8988T (cell line): Measurements from ENCODE around the gene SAMD8.
"Not testable (repeated sequence)": the region's sequence is repeated elsewhere in the genome, so short reads cannot be mapped to it uniquely, and the experiment has no call there.

ENCODE experiments used
- DNase-seq: peaks from one replicate; pipeline ENCODE4 v3.0.0; 2011

The SAMD8 gene

GRCh38 chr10:75197066-75197465, 85.6 kb downstream of the SAMD8 start:
- DNase-seq: no peak

GRCh38 chr10:75197906-75198305, 86.5 kb downstream of the SAMD8 start:
- DNase-seq: no peak

- DNase-seq: not testable (repeated sequence)
These were observed 88.5 kb downstream of the SAMD8 start for GRCh38 chr10:75199949-75200348.

DNA sequence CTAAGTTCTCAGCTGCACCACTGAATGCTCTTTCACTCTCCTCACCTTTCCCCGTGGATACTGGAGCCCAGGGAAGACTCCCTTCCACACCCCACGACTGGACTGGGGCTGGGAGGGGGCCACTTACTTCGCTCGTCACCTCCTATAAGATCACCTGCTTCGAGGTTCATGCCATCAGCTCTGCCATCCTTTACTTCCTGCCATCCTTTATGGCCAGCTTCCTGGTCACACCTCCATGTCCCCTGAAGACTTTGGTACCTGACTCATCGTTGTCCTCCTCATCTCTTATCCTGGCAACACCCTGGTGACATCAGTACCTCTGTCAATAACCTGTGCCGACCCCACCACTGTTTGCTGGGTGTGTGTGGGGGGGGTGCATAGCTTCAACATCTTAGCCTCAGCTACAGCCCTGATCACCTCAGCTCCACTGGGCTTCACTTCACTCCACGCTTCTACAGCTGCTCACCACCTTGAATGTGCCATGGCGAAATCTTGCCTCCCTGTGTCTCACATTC, 90.4 kb downstream of the SAMD8 start:
- DNase-seq: no peak

- DNase-seq: no peak
These were observed 91.0 kb downstream of the SAMD8 start for GRCh38 chr10:75202321-75203045.

DNA sequence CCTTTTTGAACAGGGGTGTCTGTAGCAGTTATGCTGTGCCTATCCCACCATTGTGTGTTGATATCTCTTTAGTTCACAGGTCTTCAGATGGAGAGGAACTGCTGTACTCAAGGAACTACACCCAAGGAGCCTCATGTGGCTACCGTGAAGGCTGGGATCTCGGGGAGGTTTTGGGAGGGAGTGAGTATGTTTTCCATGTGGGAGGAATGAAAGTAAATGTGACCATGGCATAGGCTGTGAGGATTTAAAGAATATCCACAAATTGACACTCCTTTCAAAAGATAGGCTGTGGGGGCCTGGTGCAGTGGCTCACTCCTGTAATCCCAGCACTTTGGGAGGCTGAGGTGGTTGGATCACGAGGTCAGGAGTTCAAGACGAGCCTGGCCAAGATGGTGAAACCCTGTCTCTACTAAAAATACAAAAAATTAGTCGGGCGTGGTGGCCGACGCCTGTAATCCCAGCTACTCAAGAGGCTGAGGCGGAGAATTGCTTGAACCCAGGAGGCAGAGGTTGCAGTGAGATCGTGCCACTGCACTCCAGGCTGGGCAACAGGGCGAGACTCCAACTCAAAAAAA, 91.7 kb downstream of the SAMD8 start:
- DNase-seq: not testable (repeated sequence)

DNA sequence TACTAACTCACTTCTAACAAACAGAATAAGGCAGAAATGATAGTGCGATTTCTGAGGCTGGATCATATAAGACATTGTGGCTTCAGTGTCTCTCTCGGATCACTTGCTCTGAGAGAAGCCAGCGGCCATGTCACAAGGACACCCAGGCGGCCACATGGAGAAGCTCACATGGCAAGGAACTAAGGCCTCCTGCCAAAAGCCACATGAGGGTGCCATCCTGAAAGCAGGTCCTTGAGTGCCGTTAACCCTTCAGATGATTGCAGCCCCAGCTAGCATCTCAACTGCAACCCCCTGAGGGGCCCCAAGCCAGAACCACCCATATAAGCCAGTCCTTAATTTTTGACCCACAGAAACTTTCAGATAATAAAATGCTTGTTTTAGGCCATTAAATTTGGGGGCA, 92.3 kb downstream of the SAMD8 start:
- no peak for DNase-seq

DNA sequence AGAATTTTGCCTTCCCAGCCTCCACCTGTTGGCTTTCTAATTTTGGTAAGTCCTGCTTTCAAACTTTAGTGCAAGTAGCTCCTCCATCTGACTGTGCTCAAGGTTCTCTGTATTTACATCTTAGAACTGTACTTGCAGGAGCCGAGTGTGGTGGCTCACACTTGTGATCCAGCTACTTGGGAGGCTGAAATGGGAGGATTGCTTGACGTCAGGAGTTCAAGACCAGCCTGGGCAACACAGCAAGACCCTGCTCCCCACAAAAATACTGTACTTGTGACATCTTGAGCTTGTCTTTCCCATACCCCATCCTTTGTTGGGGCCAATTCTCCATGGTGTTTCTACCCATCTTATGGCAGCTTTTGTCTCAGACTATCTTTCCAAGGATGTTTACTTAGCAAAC, 94.5 kb downstream of the SAMD8 start:
- no peak for DNase-seq

DNA sequence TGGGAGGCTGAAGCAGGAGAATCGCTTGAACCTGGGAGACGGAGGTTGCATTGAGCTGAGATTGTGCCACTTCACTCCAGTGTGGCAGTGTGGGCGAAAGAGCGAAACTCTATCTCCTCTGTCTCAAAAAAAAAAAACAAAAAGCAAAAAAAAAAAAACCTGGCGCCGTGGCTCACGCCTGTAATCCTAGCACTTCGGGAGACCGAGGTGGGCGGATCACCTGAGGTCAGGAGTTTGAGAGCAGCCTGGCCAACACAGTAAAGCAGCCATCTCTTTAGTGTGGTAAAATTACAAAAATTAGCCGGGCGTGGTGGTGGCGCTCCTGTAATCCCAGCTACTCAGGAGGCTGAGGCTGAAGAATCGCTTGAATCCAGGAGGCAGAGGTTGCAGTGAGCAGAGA, 95.2 kb downstream of the SAMD8 start:
- not testable (repeated sequence) for DNase-seq

DNA sequence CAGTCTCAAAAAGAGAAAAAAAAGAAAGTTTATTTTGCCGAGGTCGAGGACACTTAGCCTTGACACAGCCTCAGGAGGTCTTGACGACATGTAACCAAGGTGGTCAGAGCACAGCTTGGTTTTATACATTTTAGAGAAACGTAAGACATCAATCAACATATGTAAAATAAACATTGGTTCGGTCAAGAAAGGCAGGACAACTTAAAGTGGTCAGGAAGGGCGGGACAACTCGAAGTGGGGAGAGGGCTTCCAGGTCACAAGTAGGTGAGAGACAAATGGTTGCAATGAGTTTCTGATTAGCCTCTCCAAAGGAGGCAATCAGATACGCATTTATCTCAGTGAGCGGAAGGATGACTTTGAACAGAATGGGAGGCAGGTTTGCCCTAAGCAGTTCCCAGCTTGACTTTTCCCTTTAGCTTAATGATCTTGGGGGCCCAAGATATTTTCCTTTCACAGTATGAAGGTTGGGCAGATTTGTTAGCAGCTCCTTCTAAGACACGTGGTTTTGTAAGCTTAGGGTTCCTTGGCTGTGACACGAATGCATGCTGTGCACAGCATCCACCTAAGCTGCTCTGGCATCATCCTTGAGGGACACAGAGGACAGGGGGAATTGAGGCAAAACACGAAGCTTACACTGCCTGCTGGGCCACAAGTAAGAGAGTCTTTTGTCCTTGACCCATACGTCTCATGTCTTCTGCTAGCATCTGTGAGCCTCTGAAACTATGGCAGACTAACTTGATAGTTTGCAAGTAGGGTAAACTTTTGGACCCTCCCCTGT, 95.8 kb downstream of the SAMD8 start:
- no peak for DNase-seq

GRCh38 chr10:75207857-75208144, 96.3 kb downstream of the SAMD8 start:
- DNase-seq: no peak

- no peak for DNase-seq
These were observed 96.7 kb downstream of the SAMD8 start for GRCh38 chr10:75208181-75208580.

GRCh38 chr10:75209086-75209920, 97.8 kb downstream of the SAMD8 start:
- DNase-seq: no peak

DNA sequence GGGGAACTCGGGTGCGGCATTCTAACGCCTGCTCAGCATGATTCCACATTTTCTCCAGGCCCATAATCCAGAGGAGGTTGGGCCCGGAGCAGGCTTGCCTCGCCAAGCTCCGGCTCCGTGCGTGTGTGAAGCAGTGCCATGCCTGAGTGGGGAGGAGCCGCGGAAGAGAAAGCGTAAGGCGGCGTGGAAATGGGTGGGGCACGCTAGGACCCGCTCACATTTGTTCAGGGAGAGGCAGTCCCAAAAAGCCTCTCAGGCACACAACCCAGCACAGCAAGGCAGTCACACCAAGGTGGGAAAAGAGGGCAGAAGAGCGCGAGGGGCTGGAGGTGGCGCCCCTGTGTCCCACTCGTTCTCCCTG, 98.4 kb downstream of the SAMD8 start:
- DNase-seq: no peak

- DNase-seq: peak; percentile 77
These were observed 99.0 kb downstream of the SAMD8 start, which contains the start of gene VDAC2 for GRCh38 chr10:75210282-75211006. TSS of gene VDAC2 (plus strand) at chr10:75210796. CDS start at chr10:75211159, 363 bp downstream.

DNA sequence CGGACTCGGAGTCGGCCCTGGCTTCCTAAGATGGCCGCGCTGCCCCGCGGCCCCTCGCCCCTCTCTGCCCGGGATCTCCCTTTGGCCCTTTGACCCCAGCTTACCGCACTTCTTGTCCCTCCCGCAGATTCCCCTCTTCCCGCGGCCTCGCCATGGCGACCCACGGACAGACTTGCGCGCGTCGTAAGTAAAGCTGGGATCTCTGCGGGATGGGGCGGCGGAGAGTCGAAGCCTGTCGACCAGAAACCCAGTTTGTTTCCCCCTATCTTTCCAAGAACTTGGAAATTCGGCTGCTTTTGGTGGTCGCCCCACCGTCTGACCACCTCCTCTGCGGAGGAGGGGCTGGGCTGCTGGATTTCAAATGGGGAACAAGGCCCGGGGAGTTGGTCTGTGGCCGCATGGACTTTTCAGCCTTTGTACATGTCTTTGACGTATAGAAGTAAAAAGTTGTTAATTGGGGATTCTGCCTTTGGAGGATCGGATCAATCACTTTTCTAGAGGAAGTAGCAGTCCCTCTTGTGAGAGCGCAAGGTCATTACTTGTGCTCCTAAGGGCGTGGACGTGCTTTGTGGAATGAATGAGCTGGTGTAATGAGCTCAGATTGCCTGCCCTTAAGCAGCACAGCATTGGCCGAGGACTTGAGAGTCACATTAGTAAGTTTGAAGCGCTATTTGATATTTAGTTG, 99.7 kb downstream of the SAMD8 start:
- DNase-seq: peak; percentile 37

GRCh38 chr10:75212343-75212742, 100.9 kb downstream of the SAMD8 start:
- no peak for DNase-seq

- DNase-seq: no peak
These were observed 108.8 kb downstream of the SAMD8 start for GRCh38 chr10:75220274-75220673.

GRCh38 chr10:75221492-75221891, 110.0 kb downstream of the SAMD8 start:
- not testable (repeated sequence) for DNase-seq

DNA sequence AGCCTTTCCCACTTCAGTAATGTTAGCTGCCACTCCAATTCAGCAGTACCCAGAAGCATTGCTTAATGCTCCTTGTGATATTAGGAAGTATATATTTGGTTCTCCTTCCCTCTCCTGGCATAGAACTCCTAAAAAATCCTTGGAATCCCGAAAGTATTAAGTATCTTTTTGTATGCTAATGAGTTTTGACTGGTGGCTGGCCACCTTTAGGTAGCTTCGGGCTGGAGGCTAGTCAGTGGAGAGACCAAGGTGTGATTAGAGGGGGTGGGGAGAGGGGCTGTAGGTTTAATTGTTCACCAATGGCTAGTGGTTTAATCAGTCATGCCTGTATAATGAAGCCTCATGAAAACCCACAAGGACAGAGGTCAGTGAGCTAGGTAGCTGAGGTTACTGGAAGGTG, 112.1 kb downstream of the SAMD8 start:
- no peak for DNase-seq

DNA sequence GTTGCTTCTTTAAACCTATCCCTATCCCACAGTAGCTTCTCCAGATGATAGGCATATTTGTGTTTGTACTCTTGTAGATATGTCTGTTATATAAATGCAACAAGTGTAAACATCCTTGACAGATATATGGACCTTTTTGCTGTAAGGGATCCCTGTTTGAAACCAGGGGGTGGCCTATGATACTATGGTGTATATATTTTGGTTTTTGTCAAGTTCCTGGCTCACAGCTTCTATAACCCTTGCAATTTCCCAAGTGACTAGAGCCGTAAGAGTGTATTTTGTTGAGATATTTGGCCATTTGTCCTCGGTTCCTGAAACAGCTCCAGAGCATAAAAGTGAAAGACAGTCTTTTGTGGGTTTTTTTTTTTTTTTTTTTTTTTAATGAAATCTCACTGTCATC, 114.6 kb downstream of the SAMD8 start:
- DNase-seq: no peak

DNA sequence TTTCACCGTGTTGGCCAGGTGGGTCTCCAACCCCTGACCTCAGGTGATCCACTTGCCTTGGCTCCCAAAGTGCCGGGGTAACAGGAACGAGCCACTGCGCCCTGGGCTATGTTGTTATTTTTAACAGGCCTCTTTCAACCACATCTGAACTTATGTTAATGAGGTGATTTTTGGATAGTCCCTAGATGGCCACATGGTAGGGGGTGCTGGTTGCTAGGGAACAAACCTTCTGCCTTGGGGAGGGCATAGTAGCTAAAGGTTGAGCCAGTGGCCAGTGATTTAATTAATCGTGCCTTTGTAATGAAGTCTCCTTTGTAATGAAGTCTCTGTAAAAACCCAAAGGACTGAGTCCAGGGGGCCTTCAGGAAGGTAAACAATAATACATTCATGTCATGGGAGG, 115.2 kb downstream of the SAMD8 start:
- no peak for DNase-seq
